ENCODE data around the gene ARRDC2. TPM values are rescaled to one million over a fixed set of nuclear protein-coding genes. Genes with fewer than 3 reads are reported as not detected.

Gene ARRDC2
- total and polyA plus RNA-seq, 5 donors from 2014 or later: 25.9 to 151 (median 37.1) TPM

GRCh38 chr19:17968362-17968761, 39.6 kb upstream of the ARRDC2 start:
- H3K4me3 Mint-ChIP-seq: no peak overlapping the region
- DNase-seq: no peak
- no peaks in the 10 kb centered on the region for H3K36me3 Mint-ChIP-seq

GRCh38 chr19:17969096-17969792, 38.7 kb upstream of the ARRDC2 start:
- Mint-ChIP-seq H3K4me3 (peak overlapping the region in 1 of 4 donors; percentile 71), H3K36me3 (no peaks in the 10 kb centered on the region), H3K27me3 (peaks cover 44% of the 10 kb centered on the region), H3K27ac (no peak overlapping the region), H3K9me3 (peaks cover 0 to 2% (median 0%) of the 10 kb centered on the region in 7 donors), H3K4me1 (peaks cover 0 to 12% (median 3%) of the 10 kb centered on the region in 4 donors)
- H3K36me3 ChIP-seq (ENCODE audit: control insufficient read depth, insufficient read depth, low read length): no peaks in the 10 kb centered on the region
- H3K27ac ChIP-seq (ENCODE audit: insufficient read depth, low read length, poor library complexity, severe bottlenecking): no peak overlapping the region
- ATAC-seq (ENCODE audit: low read depth in 2 of 2) (no peak), DNase-seq (no peak)
- no peak overlapping the region for H3K4me3 ChIP-seq (ENCODE audit: low read depth, low read length)
- no peaks in the 10 kb centered on the region for H3K4me1 ChIP-seq (ENCODE audit: control insufficient read depth, insufficient read depth, low read length, poor library complexity, severe bottlenecking)
- peaks cover 3% of the 10 kb centered on the region for H3K27me3 ChIP-seq (ENCODE audit: control insufficient read depth, insufficient read depth, low read length)
- H3K9me3 ChIP-seq (ENCODE audit: control insufficient read depth in 2 of 2, low read length in 2 of 2): no peaks in the 10 kb centered on the region

More at GRCh38 chr19:17968362-17968761, 39.6 kb upstream of the ARRDC2 start:
- Histone ChIP-seq H3K27ac (ENCODE audit: insufficient read depth, low read length, poor library complexity, severe bottlenecking) (no peak overlapping the region), H3K4me1 (ENCODE audit: control insufficient read depth, insufficient read depth, low read length, poor library complexity, severe bottlenecking) (no peaks in the 10 kb centered on the region), H3K4me3 (ENCODE audit: low read depth, low read length) (no peak overlapping the region), H3K27me3 (ENCODE audit: control insufficient read depth, insufficient read depth, low read length) (peaks cover 6% of the 10 kb centered on the region), H3K9me3 (ENCODE audit: control insufficient read depth in 2 of 2, low read length in 2 of 2) (no peaks in the 10 kb centered on the region), H3K36me3 (ENCODE audit: control insufficient read depth, insufficient read depth, low read length) (no peaks in the 10 kb centered on the region)
- peaks cover 0 to 2% (median 0%) of the 10 kb centered on the region in 7 donors for H3K9me3 Mint-ChIP-seq
- ATAC-seq (ENCODE audit: low read depth in 2 of 2): no peak
- no peak overlapping the region for H3K27ac Mint-ChIP-seq
- peaks cover 0 to 12% (median 3%) of the 10 kb centered on the region in 4 donors for H3K4me1 Mint-ChIP-seq
- H3K27me3 Mint-ChIP-seq: peaks cover 52% of the 10 kb centered on the region

- peaks cover 0 to 1% (median 0%) of the 10 kb centered on the region in 7 donors for H3K9me3 Mint-ChIP-seq
- no peak overlapping the region for H3K4me3 Mint-ChIP-seq
- no peak overlapping the region for H3K4me3 ChIP-seq (ENCODE audit: low read depth, low read length)
- H3K4me1 Mint-ChIP-seq: peaks cover 0 to 5% (median under 1%) of the 10 kb centered on the region in 4 donors
- no peaks in the 10 kb centered on the region for H3K36me3 ChIP-seq (ENCODE audit: control insufficient read depth, insufficient read depth, low read length)
- H3K27ac Mint-ChIP-seq: no peak overlapping the region
- no peaks in the 10 kb centered on the region for H3K4me1 ChIP-seq (ENCODE audit: control insufficient read depth, insufficient read depth, low read length, poor library complexity, severe bottlenecking)
- H3K9me3 ChIP-seq (ENCODE audit: control insufficient read depth in 2 of 2, low read length in 2 of 2): no peaks in the 10 kb centered on the region
- peaks cover 2% of the 10 kb centered on the region for H3K27me3 ChIP-seq (ENCODE audit: control insufficient read depth, insufficient read depth, low read length)
- DNase-seq (no peak), ATAC-seq (ENCODE audit: low read depth in 2 of 2) (no peak)
- peaks cover 22% of the 10 kb centered on the region for H3K27me3 Mint-ChIP-seq
- H3K27ac ChIP-seq (ENCODE audit: insufficient read depth, low read length, poor library complexity, severe bottlenecking): no peak overlapping the region
- no peaks in the 10 kb centered on the region for H3K36me3 Mint-ChIP-seq
These were observed 35.7 kb upstream of the ARRDC2 start for GRCh38 chr19:17972230-17972629.

- no peak overlapping the region for H3K4me3 Mint-ChIP-seq
- no peak overlapping the region for H3K27ac ChIP-seq (ENCODE audit: insufficient read depth, low read length, poor library complexity, severe bottlenecking)
- H3K27me3 ChIP-seq (ENCODE audit: control insufficient read depth, insufficient read depth, low read length): no peaks in the 10 kb centered on the region
- peaks cover 19% of the 10 kb centered on the region for H3K27me3 Mint-ChIP-seq
- peaks cover 0 to 4% (median 0%) of the 10 kb centered on the region in 4 donors for H3K4me1 Mint-ChIP-seq
- peaks cover 0 to 2% (median 0%) of the 10 kb centered on the region in 7 donors for H3K9me3 Mint-ChIP-seq
- H3K36me3 ChIP-seq (ENCODE audit: control insufficient read depth, insufficient read depth, low read length): no peaks in the 10 kb centered on the region
- H3K4me1 ChIP-seq (ENCODE audit: control insufficient read depth, insufficient read depth, low read length, poor library complexity, severe bottlenecking): no peaks in the 10 kb centered on the region
- DNase-seq (no peak), ATAC-seq (ENCODE audit: low read depth in 2 of 2) (no peak)
- H3K27ac Mint-ChIP-seq: no peak overlapping the region
- H3K9me3 ChIP-seq (ENCODE audit: control insufficient read depth in 2 of 2, low read length in 2 of 2): no peaks in the 10 kb centered on the region
- H3K36me3 Mint-ChIP-seq: no peaks in the 10 kb centered on the region
- no peak overlapping the region for H3K4me3 ChIP-seq (ENCODE audit: low read depth, low read length)
These were observed 34.2 kb upstream of the ARRDC2 start for GRCh38 chr19:17973759-17974158.

- Mint-ChIP-seq H3K4me1 (peaks cover 0 to 4% (median 1%) of the 10 kb centered on the region in 4 donors), H3K4me3 (no peak overlapping the region), H3K9me3 (peaks cover 0 to 2% (median 0%) of the 10 kb centered on the region in 7 donors), H3K27me3 (peaks cover 15% of the 10 kb centered on the region), H3K36me3 (no peaks in the 10 kb centered on the region), H3K27ac (no peak overlapping the region)
- Histone ChIP-seq H3K27ac (ENCODE audit: insufficient read depth, low read length, poor library complexity, severe bottlenecking) (no peak overlapping the region), H3K4me3 (ENCODE audit: low read depth, low read length) (no peak overlapping the region), H3K9me3 (ENCODE audit: control insufficient read depth in 2 of 2, low read length in 2 of 2) (no peaks in the 10 kb centered on the region), H3K4me1 (ENCODE audit: control insufficient read depth, insufficient read depth, low read length, poor library complexity, severe bottlenecking) (no peaks in the 10 kb centered on the region), H3K36me3 (ENCODE audit: control insufficient read depth, insufficient read depth, low read length) (no peaks in the 10 kb centered on the region), H3K27me3 (ENCODE audit: control insufficient read depth, insufficient read depth, low read length) (no peaks in the 10 kb centered on the region)
- ATAC-seq (ENCODE audit: low read depth in 2 of 2) (no peak), DNase-seq (no peak)
These were observed 33.4 kb upstream of the ARRDC2 start for GRCh38 chr19:17974551-17974950.

- H3K36me3 Mint-ChIP-seq: no peaks in the 10 kb centered on the region
- peaks cover 11% of the 10 kb centered on the region for H3K27me3 Mint-ChIP-seq
- H3K4me1 ChIP-seq (ENCODE audit: control insufficient read depth, insufficient read depth, low read length, poor library complexity, severe bottlenecking): no peaks in the 10 kb centered on the region
- H3K4me3 ChIP-seq (ENCODE audit: low read depth, low read length): no peak overlapping the region
- H3K27ac ChIP-seq (ENCODE audit: insufficient read depth, low read length, poor library complexity, severe bottlenecking): no peak overlapping the region
- ATAC-seq (ENCODE audit: low read depth in 2 of 2) (no peak), DNase-seq (no peak)
- peaks cover 0 to 4% (median 3%) of the 10 kb centered on the region in 4 donors for H3K4me1 Mint-ChIP-seq
- H3K9me3 ChIP-seq (ENCODE audit: control insufficient read depth in 2 of 2, low read length in 2 of 2): no peaks in the 10 kb centered on the region
- no peaks in the 10 kb centered on the region for H3K36me3 ChIP-seq (ENCODE audit: control insufficient read depth, insufficient read depth, low read length)
- no peak overlapping the region for H3K4me3 Mint-ChIP-seq
- H3K27me3 ChIP-seq (ENCODE audit: control insufficient read depth, insufficient read depth, low read length): no peaks in the 10 kb centered on the region
- peaks cover 0 to 2% (median 0%) of the 10 kb centered on the region in 7 donors for H3K9me3 Mint-ChIP-seq
- H3K27ac Mint-ChIP-seq: no peak overlapping the region
These were observed 32.9 kb upstream of the ARRDC2 start for GRCh38 chr19:17975032-17975431.

GRCh38 chr19:17977021-17977420, 30.9 kb upstream of the ARRDC2 start:
- Mint-ChIP-seq H3K9me3 (peaks cover 0 to 2% (median 0%) of the 10 kb centered on the region in 7 donors), H3K4me3 (no peak overlapping the region), H3K27ac (no peak overlapping the region), H3K27me3 (peaks cover 9% of the 10 kb centered on the region), H3K4me1 (peaks cover 0 to 5% (median 3%) of the 10 kb centered on the region in 4 donors), H3K36me3 (no peaks in the 10 kb centered on the region)
- peaks cover 3% of the 10 kb centered on the region for H3K27me3 ChIP-seq (ENCODE audit: control insufficient read depth, insufficient read depth, low read length)
- no peaks in the 10 kb centered on the region for H3K36me3 ChIP-seq (ENCODE audit: control insufficient read depth, insufficient read depth, low read length)
- H3K4me3 ChIP-seq (ENCODE audit: low read depth, low read length): no peak overlapping the region
- no peaks in the 10 kb centered on the region for H3K4me1 ChIP-seq (ENCODE audit: control insufficient read depth, insufficient read depth, low read length, poor library complexity, severe bottlenecking)
- ATAC-seq (ENCODE audit: low read depth in 2 of 2) (no peak), DNase-seq (no peak)
- no peak overlapping the region for H3K27ac ChIP-seq (ENCODE audit: insufficient read depth, low read length, poor library complexity, severe bottlenecking)
- H3K9me3 ChIP-seq (ENCODE audit: control insufficient read depth in 2 of 2, low read length in 2 of 2): no peaks in the 10 kb centered on the region

- no peaks in the 10 kb centered on the region for H3K36me3 ChIP-seq (ENCODE audit: control insufficient read depth, insufficient read depth, low read length)
- H3K4me1 Mint-ChIP-seq: peaks cover 0 to 5% (median 3%) of the 10 kb centered on the region in 4 donors
- no peak overlapping the region for H3K4me3 Mint-ChIP-seq
- H3K9me3 ChIP-seq (ENCODE audit: control insufficient read depth in 2 of 2, low read length in 2 of 2): no peaks in the 10 kb centered on the region
- DNase-seq (no peak), ATAC-seq (ENCODE audit: low read depth in 2 of 2) (no peak)
- no peaks in the 10 kb centered on the region for H3K36me3 Mint-ChIP-seq
- H3K4me1 ChIP-seq (ENCODE audit: control insufficient read depth, insufficient read depth, low read length, poor library complexity, severe bottlenecking): no peaks in the 10 kb centered on the region
- no peak overlapping the region for H3K27ac ChIP-seq (ENCODE audit: insufficient read depth, low read length, poor library complexity, severe bottlenecking)
- H3K27me3 Mint-ChIP-seq: peaks cover 9% of the 10 kb centered on the region
- no peak overlapping the region for H3K27ac Mint-ChIP-seq
- H3K4me3 ChIP-seq (ENCODE audit: low read depth, low read length): no peak overlapping the region
- peaks cover 3% of the 10 kb centered on the region for H3K27me3 ChIP-seq (ENCODE audit: control insufficient read depth, insufficient read depth, low read length)
- H3K9me3 Mint-ChIP-seq: peaks cover 0 to 2% (median 0%) of the 10 kb centered on the region in 7 donors
These were observed 30.5 kb upstream of the ARRDC2 start for GRCh38 chr19:17977488-17977887.
